K562 (cell line): Measurements from ENCODE around the gene EOGT. TPM values are rescaled to one million over a fixed set of nuclear protein-coding genes. Genes with fewer than 3 reads are reported as not detected.

Experiments
- ATF1 ChIP-seq, 2 experiments: fragments of 450-650 bp in 1 of 2; IDR thresholded peaks; 2 replicates each; pipeline ENCODE4 v1.6.1; 2016; ENCODE audit warnings: missing compliant biosample characterization in 1 of 2, missing genetic modification characterization in 1 of 2
- ZNF263 ChIP-seq: sonication (generic); formaldehyde crosslinking; IDR thresholded peaks from 2 replicates; pipeline ENCODE4 v1.8.0; 2022; ENCODE audit warnings: mild to moderate bottlenecking, missing genetic modification reagents, borderline replicate concordance
- ZNF407 ChIP-seq: fragments of 450-650 bp; IDR thresholded peaks from 2 replicates; pipeline ENCODE4 v1.6.1; 2016; ENCODE audit warnings: low read depth
- polyA plus RNA-seq, 8 experiments: library from polyadenylated mRNA; depleted of rRNA in 4 of 8; stranded (reverse) in 5 of 8; unstranded in 3 of 8; fragments of >200 nt; fragmentation: Nextera tagmentation in 2 of 8; fragmentation: Illumina TruSeq in 1 of 8; extraction: Ambion mirVana in 2 of 8; extraction: Trizol in 1 of 8; gene quantifications; 2 replicates each; pipeline versions ENCODE4 v1.2.1 to v1.2.3, GENCODE V29; 2011 to 2014; ENCODE audit warnings: inconsistent platforms in 1 of 8, missing spikeins in 1 of 8
- total RNA-seq, 7 experiments: library from RNA; depleted of rRNA in 6 of 7; stranded (reverse); fragments of >200 nt in 6 of 7; fragmentation: Illumina TruSeq in 2 of 7; extraction: Trizol in 2 of 7; gene quantifications; 2 replicates each; pipeline versions ENCODE4 v1.2.1 to v1.2.3, GENCODE V29; 2011 to 2021; ENCODE audit warnings: low replicate concordance in 1 of 7

EOGT gene
- total and polyA plus RNA-seq, 9 of the 15 experiments (the other 6 are each of a cell fraction or from before 2014, with no cell fraction given), result 3.6 to 17.9 (median 7.4) TPM

GRCh38 chr3:69052472-69052898, 39.0 kb upstream of the EOGT start (continued):
- TF ChIP-seq ZNF407 (peak; percentile 80), ATF1 (CRISPR knock-in tag; IDR thresholded peaks at IDR 0.05) (no peak), ATF1 (tag; IDR thresholded peaks at IDR 0.05) (peak; percentile 73), ZNF263 (CRISPR knock-in tag) (no peak)
- TF ChIP-seq, all 486 proteins: peak for 17
